GDM1 (cell line): ENCODE results near the gene SLC25A42.
"Not testable (repeated sequence)": the region's sequence is repeated elsewhere in the genome, so short reads cannot be mapped to it uniquely, and the experiment has no call there.

Source experiments
- DNase-seq: peaks from one replicate; lab custom pipeline; 2025; lab: John Stamatoyannopoulos, UW

Gene SLC25A42

DNA sequence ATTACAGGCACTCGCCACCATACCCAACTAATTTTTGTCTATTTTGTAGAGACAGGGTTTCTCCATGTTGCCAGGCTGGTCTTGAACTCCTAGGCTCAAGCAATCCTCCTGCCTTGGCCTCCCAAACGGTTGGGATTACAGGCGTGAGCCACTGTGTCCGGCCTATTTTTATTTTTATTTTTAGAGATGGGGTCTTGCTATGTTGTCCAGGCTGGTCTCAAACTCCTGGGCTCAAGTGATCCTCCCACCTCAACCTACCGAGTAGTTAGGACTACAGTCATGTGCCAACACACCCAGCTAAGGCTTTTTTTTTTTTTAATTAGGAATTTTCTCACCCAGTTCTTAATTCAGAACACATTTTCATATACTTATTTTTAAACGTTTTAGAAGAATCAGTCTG lies 71.9 kb downstream of the SLC25A42 start:
- DNase-seq, result not testable (repeated sequence)

DNA sequence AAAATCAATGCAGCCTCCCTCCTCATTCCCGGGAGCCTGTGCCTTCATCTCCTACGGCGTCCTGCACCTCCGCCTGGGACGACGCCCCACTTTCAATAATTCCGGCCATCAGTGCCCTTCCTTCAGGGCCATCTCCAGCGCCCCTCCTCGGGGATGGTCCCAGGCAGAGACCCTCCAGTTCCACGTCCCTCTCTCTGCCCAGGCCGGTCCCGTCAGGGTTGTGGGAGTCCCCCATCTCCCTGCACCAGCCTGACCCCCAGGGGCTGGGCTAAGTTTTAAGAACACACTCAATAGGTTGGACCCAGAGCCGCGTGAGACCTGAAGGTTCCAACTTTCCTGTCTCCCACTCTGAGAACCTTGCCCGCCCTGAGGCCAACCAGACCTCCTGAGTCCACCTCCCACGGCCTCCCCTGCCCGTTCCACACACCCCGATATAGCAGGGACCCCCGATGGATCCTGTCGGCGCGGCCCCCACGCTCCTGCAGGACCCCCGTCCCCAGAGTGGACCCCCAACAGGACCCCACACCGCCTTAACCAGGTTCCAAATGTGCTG lies 73.8 kb downstream of the SLC25A42 start:
- DNase-seq, result no peak

DNA sequence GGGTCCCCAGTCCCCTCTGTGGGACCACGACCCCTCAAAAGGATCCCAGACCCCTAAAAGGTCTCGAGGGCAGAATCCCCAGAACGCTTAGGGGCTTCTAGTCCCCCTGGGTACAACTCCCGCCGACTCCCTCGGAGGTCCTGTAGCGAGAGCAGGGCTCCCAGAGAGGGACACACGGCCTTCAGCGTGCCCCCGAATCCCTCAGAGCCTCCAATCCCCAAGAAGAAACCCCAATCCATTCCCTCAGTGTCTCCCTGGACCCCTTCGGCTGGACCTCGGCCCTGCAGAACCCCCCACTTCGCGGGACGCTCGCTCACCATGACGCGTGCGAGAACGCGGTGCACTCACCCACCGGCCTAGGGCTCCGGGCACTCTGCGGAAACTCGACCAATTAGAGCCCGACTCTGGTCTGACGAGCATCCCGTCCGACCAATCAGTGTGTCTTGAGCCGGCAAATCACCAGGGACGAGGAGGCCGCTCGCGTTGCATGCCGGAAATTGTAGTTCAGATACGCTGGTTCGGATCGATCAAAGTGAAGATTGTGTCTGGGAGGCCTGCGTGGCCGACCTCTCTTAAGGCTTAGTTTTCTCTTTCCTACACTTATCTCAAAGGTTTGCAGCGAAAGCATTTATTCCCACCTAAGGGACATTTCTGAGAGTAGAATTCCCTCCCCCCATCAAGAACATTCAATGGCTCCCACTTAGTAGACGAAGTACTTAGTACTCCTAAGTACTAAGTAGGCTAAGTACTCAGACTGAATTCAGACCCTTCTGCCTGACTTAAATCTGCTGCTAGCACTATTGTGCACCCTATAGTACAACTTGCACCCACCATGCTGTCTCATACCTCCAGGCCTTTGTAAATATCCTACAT lies 74.6 kb downstream of the SLC25A42 start, which contains the start of gene TMEM161A:
Gene TMEM161A, minus strand, starts transcription at position 370 of the 873 bp plus-strand sequence. Its CDS starts 50 bp downstream, at position 320.
- peak; percentile 94 for DNase-seq

DNA sequence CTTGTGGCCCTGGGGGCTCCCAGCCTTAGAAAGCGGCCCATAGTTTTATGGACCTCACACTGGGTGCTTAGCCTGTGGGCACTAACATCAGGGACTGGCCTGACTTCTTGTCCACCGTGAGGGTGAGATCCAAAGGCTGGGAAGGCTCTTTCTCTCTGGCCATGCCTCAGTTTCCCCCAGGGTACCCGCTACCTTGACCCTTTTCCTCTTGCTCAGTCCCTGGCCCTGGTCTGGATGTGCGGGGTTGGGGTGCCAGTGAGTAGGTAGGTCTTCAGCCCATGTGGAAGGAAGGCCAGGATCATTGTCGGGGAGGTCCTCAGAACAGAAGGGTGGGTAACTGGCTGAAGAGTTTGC lies 76.1 kb downstream of the SLC25A42 start:
- no peak for DNase-seq

- no peak for DNase-seq
These were observed 76.7 kb downstream of the SLC25A42 start for GRCh38 chr19:19140476-19140875.

DNA sequence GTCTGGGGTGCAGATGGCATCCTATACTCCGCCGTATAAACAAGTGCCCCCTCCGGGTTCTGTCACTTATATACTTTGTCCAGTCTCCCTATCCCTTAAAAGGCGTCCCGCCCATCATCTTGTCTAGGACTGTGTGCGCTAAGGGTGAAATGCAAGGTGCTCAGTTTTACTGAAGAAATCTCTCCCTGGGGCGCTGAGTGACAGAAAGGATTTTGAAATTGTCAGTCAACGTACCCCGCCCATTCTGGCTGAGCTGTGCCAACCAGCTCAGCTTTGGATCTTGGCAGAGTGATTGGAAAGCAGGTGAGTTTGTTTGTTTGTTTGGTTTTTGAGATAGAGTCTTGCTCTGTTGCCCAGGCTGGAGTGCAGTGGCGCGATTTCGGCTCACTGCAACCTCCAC lies 78.6 kb downstream of the SLC25A42 start:
- DNase-seq, result no peak

DNA sequence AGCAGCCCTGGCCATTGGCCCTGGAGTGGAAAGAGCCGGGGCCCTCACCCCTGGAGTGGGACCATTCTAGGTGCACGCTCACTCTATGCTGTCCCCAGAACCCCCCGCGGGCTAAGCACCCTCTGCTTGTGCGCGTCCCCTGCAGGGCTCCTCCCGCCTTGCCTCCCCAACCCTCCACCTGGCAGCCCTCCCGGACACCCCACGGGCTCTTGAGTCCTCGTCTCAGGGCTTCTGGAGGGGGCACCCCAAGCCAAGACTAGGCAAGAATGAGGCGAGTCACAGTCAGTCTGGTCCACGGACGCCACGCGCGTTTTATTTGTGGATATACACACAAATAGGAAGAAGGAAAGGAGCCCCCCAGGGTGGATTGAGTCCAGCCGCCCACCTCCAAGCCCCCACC lies 81.5 kb downstream of the SLC25A42 start:
- DNase-seq, result no peak

GRCh38 chr19:19145684-19146608 lies 82.2 kb downstream of the SLC25A42 start:
- DNase-seq, result peak; percentile 23

GRCh38 chr19:19146865-19147264 lies 83.1 kb downstream of the SLC25A42 start:
- no peak for DNase-seq

DNA sequence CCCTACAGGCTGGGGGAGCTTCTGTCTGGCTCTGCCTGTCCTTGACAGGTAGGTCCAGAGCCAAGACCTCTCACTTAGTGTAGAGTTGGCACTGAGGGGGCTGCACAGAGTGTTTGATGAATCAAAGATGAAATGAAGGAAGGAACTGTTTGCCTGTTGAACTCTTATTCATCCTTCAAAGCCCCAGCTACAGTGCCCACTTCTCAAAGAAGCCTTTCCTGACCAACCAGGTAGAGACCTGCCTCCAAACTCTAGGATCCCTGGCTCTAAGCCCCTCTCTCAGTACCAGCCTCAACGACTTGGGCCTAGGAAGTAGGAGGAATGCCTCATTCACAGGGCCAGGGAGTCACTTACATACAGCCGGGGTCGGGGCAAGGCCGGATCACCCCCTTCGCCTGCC lies 83.5 kb downstream of the SLC25A42 start:
- no peak for DNase-seq

DNA sequence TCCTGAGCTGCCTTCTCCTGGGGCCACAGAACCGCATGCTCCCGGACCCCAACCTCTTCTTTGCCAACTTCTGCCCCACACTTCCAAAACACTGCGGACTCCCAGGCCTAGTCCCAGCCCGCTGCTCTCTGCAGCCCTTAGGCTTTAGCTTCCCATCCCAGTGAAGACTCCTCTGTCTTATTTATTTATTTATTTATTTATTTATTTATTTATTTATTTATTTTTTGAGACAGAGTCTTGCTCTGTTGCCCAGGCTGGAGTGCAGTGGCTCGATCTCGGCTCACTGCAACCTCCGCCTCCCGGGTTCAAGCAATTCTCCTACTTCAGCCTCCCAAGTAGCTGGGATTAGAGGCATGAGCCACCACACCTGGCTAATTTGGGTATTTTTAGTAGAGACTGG lies 84.7 kb downstream of the SLC25A42 start:
- DNase-seq, result not testable (repeated sequence)

DNA sequence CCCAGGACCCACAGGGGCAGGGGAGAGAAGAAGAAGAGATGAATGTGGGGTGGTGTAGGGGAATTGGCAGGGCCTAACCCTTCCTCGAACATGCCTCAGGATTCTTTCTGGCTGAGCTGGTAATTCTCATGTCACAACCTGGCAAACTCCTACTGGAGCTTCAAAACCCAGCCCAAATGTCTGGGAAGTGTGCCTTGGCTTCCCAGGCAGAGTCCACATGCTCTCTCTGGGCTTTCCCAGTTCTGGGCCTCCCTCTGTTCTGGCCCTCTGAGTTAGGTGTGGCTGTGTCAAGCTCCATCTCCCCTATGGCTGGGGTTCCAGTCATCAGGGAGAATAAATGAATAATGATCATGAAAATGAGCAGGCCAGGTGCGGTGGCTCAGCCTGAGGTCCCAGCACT lies 85.6 kb downstream of the SLC25A42 start:
- DNase-seq, result no peak

- DNase-seq, result no peak
These were observed 87.6 kb downstream of the SLC25A42 start for GRCh38 chr19:19151418-19151817.

- DNase-seq, result no peak
These were observed 89.0 kb downstream of the SLC25A42 start for GRCh38 chr19:19152668-19153384.

DNA sequence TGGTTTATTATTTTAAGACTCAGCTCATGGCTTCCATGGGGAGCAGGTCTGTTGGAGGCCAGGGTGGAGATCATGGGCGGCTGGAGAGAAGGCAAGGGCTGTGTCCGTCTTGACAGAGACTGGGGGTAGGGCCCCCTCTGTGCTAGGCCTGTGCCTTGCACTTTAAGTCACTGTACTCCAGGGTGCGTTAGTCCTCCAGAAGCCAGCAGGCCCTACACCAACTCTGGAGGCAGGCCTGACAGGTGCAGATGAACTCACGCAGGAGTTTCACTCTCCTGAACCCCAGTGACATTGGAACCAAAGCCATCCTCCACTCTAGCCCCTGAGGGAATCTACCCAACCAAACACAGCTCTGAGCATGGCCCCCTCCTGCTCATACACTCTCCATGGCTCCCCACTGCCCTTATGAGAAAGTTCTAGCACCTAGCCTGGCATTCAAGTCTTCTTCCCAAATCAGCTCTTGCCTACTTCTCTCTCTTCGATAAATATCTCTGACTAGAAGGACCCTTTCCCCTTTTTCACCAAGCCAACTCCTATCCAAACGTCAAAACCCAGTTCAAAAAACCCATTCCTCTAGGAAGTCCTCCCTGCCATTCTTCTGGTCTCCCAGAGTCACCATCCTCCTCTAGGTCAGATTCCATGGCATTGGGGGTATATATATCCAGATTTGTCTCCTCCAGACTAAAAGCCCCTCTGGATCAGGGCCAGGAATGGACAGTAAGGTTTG lies 91.1 kb downstream of the SLC25A42 start:
- no peak for DNase-seq

GRCh38 chr19:19155495-19156219 lies 91.9 kb downstream of the SLC25A42 start:
- DNase-seq, result no peak

DNA sequence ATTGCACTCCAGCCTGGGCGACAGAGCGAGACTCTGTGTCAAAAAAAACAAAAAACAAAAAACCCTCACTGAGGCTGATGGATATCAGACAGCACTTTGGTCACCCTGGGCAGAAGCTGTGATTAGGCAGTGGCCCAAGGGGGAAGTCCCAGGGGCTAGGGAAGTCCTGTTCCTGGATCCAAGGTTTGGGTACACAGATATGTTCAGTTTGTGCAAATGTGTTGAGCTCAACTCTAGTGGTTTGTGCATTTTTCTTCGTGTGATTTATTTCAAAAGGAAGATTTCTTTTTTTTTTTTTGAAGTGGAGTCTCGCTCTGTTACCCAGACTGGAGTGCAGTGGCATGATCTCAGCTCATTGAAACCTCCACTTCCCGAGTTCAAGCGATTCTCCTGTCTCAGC lies 94.0 kb downstream of the SLC25A42 start:
- no peak for DNase-seq

DNA sequence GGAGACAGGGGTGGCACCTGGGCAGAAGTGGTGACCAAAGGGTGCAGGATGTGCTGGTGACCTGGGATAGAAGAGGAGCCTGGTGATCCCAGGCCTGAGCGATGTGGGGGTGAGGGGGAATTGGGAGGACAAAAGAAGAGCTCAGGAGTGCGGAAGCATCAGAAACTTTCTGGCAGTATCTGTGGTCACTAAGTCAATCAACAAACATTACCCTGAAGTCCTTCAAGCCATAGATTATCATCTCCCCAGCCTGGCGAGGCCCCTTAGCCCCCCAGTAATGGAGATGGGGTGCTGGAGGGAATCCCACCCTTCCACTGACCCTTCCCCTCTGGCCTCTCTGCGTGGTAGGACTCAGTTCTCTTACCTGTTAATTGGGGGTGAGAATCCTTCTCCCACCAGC lies 95.7 kb downstream of the SLC25A42 start:
- DNase-seq, result no peak

- no peak for DNase-seq
These were observed 96.8 kb downstream of the SLC25A42 start for GRCh38 chr19:19160461-19161035.

- no peak for DNase-seq
These were observed 98.7 kb downstream of the SLC25A42 start for GRCh38 chr19:19162495-19162894.
